Activated T-helper 1 cell treated with anti-CD3 and anti-CD28 coated beads, Interleukin-12 subunit alpha, Interleukin-12 subunit beta, Interleukin-2, Interleukin-4 antibody, amounts not matched to agents 30 ng/mL and 10 ng/mL and 1 ng/mL, durations not matched to agents 14 hours and 24 hours and 36 hours (primary cell): ENCODE results near the gene GPR137. TPM values are rescaled to one million over a fixed set of nuclear protein-coding genes. Genes with fewer than 3 reads are reported as not detected.

Source experiments
- DNase-seq: peaks from one replicate; pipeline ENCODE4 v3.0.0; 2021; ENCODE audit warnings: low spot score
- H3K27ac Mint-ChIP-seq: one replicate; pipeline ENCODE4 v1.8.0; 2021; ENCODE audit warnings: mild to moderate bottlenecking, mixed read lengths
- H3K27me3 Mint-ChIP-seq: one replicate; pipeline ENCODE4 v1.8.0; 2022; ENCODE audit warnings: mild to moderate bottlenecking, moderate library complexity, mixed read lengths; ENCODE audit not compliant: insufficient read depth
- H3K36me3 Mint-ChIP-seq: one replicate; pipeline ENCODE4 v1.8.0; 2021; ENCODE audit warnings: low read depth, mixed read lengths
- H3K4me1 Mint-ChIP-seq: one replicate; pipeline ENCODE4 v1.8.0; 2021; ENCODE audit warnings: low read depth, mixed read lengths
- H3K4me3 Mint-ChIP-seq: one replicate; pipeline ENCODE4 v1.8.0; 2021; ENCODE audit warnings: mild to moderate bottlenecking, moderate library complexity, mixed read lengths
- H3K9me3 Mint-ChIP-seq: one replicate; pipeline ENCODE4 v1.8.0; 2021; ENCODE audit warnings: mixed read lengths
- intact Hi-C: fragments of 100-400 bp; cut with micrococcal nuclease; formaldehyde crosslinking; loops from one replicate; pipeline ENCODE4 v1.15.1; 2024
- total RNA-seq: library from RNA; stranded (reverse); gene quantifications from 2 replicates; pipeline ENCODE4 v1.2.3, GENCODE V29; 2022

GPR137 gene
- total RNA-seq, 1 donor from 2014 or later, result 35.3 TPM

GRCh38 chr11:64262271-64263002 lies 23.2 kb upstream of the GPR137 start:
- no peak overlapping the region for H3K27ac Mint-ChIP-seq
- peaks cover 12% of the 10 kb centered on the region for H3K4me1 Mint-ChIP-seq
- no peaks in the 10 kb centered on the region for H3K9me3 Mint-ChIP-seq
- H3K27me3 Mint-ChIP-seq, result no peaks in the 10 kb centered on the region
- DNase-seq, result no peak
- peaks cover 17% of the 10 kb centered on the region for H3K36me3 Mint-ChIP-seq
- intact Hi-C loops, result no loop called here
- H3K4me3 Mint-ChIP-seq, result no peak overlapping the region

GRCh38 chr11:64263021-64263946 lies 22.4 kb upstream of the GPR137 start:
- intact Hi-C loops, result no loop called here
- Mint-ChIP-seq H3K4me3 (no peak overlapping the region), H3K36me3 (peaks cover 20% of the 10 kb centered on the region), H3K9me3 (no peaks in the 10 kb centered on the region), H3K4me1 (peaks cover 19% of the 10 kb centered on the region), H3K27ac (no peak overlapping the region), H3K27me3 (no peaks in the 10 kb centered on the region)
- DNase-seq, result no peak

- Mint-ChIP-seq H3K4me3 (no peak overlapping the region), H3K27me3 (no peaks in the 10 kb centered on the region), H3K4me1 (peaks cover 25% of the 10 kb centered on the region), H3K9me3 (no peaks in the 10 kb centered on the region), H3K27ac (no peak overlapping the region), H3K36me3 (peaks cover 21% of the 10 kb centered on the region)
- DNase-seq, result no peak
- intact Hi-C loops, result no loop called here
These were observed 21.7 kb upstream of the GPR137 start for GRCh38 chr11:64263947-64264317.

GRCh38 chr11:64264371-64264852 lies 21.2 kb upstream of the GPR137 start:
- Mint-ChIP-seq H3K9me3 (no peaks in the 10 kb centered on the region), H3K4me3 (no peak overlapping the region), H3K4me1 (peaks cover 25% of the 10 kb centered on the region), H3K27ac (no peak overlapping the region), H3K27me3 (no peaks in the 10 kb centered on the region), H3K36me3 (peaks cover 21% of the 10 kb centered on the region)
- DNase-seq, result no peak
- intact Hi-C loops, result no loop called here

- Mint-ChIP-seq H3K9me3 (no peaks in the 10 kb centered on the region), H3K4me1 (peaks cover 21% of the 10 kb centered on the region), H3K4me3 (no peak overlapping the region), H3K27me3 (no peaks in the 10 kb centered on the region), H3K36me3 (peaks cover 11% of the 10 kb centered on the region), H3K27ac (no peak overlapping the region)
- intact Hi-C loops, result no loop called here
- no peak for DNase-seq
These were observed 20.2 kb upstream of the GPR137 start for GRCh38 chr11:64265176-64266160.

- H3K27ac Mint-ChIP-seq, result no peak overlapping the region
- intact Hi-C loops, result no loop called here
- peaks cover 21% of the 10 kb centered on the region for H3K4me1 Mint-ChIP-seq
- no peak for DNase-seq
- H3K36me3 Mint-ChIP-seq, result peaks cover 11% of the 10 kb centered on the region
- no peaks in the 10 kb centered on the region for H3K9me3 Mint-ChIP-seq
- H3K27me3 Mint-ChIP-seq, result no peaks in the 10 kb centered on the region
- H3K4me3 Mint-ChIP-seq, result no peak overlapping the region
These were observed 19.3 kb upstream of the GPR137 start for GRCh38 chr11:64266339-64266738.

GRCh38 chr11:64267207-64267945 lies 18.3 kb upstream of the GPR137 start:
- Mint-ChIP-seq H3K4me3 (peak overlapping the region; percentile 49), H3K9me3 (no peaks in the 10 kb centered on the region), H3K27ac (peak overlapping the region; percentile 51)

GRCh38 chr11:64268025-64268892 lies 17.4 kb upstream of the GPR137 start:
- peak overlapping the region; percentile 97 for H3K27ac Mint-ChIP-seq
- H3K4me1 Mint-ChIP-seq, result peaks cover 31% of the 10 kb centered on the region
- DNase-seq, result no peak
- intact Hi-C loops, result no loop called here
- no peaks in the 10 kb centered on the region for H3K27me3 Mint-ChIP-seq
- H3K36me3 Mint-ChIP-seq, result peaks cover 11% of the 10 kb centered on the region
- no peaks in the 10 kb centered on the region for H3K9me3 Mint-ChIP-seq
- peak overlapping the region; percentile 89 for H3K4me3 Mint-ChIP-seq

More at GRCh38 chr11:64267207-64267945, 18.3 kb upstream of the GPR137 start:
- Mint-ChIP-seq H3K36me3 (peaks cover 11% of the 10 kb centered on the region), H3K4me1 (peaks cover 28% of the 10 kb centered on the region), H3K27me3 (no peaks in the 10 kb centered on the region)
- intact Hi-C loops, result no loop called here
- DNase-seq, result no peak

GRCh38 chr11:64268893-64269539 lies 16.6 kb upstream of the GPR137 start:
- peak; percentile 55 for DNase-seq
- Mint-ChIP-seq H3K27me3 (no peaks in the 10 kb centered on the region), H3K27ac (peak overlapping the region; percentile 97), H3K9me3 (no peaks in the 10 kb centered on the region), H3K36me3 (peaks cover 11% of the 10 kb centered on the region), H3K4me1 (peaks cover 31% of the 10 kb centered on the region), H3K4me3 (peak overlapping the region; percentile 89)
- intact Hi-C loops, result loop anchor here (1.0 kb wide), 4 partner anchors 18 to 82 kb away; partner anchors contain the start of genes FERMT3, PLCB3 and PPP1R14B

GRCh38 chr11:64269540-64270220 lies 16.0 kb upstream of the GPR137 start:
- Mint-ChIP-seq H3K4me1 (peaks cover 31% of the 10 kb centered on the region), H3K27me3 (no peaks in the 10 kb centered on the region), H3K9me3 (no peaks in the 10 kb centered on the region), H3K27ac (peak overlapping the region; percentile 97), H3K4me3 (peak overlapping the region; percentile 89), H3K36me3 (peaks cover 11% of the 10 kb centered on the region)
- DNase-seq, result peak; percentile 98
- intact Hi-C loops, result loop anchor here (1.0 kb wide), 9 partner anchors 16 to 82 kb away; partner anchors contain the start of genes DNAJC4, ESRRA, FERMT3 and FKBP2
